Liver (tissue), 9 donors: Measurements from ENCODE around the gene PITHD1. TPM values are rescaled to one million over a fixed set of nuclear protein-coding genes. Genes with fewer than 3 reads are reported as not detected.

Experiments used
- DNase-seq: peaks from one replicate; pipeline ENCODE4 v3.0.0-alpha.2; 2017; ENCODE audit warnings: low spot score
- H3K27ac ChIP-seq, 2 donors: one replicate each; pipeline ENCODE4 v1.7.0; 2013; ENCODE audit warnings: inconsistent platforms in 2 of 2, low read length in 2 of 2, control low read depth in 1 of 2, low read depth in 1 of 2, mild to moderate bottlenecking in 1 of 2
- H3K27me3 ChIP-seq, 4 donors: one replicate each; pipeline versions ENCODE4 v1.6.1 to v1.7.0; 2013; ENCODE audit warnings: low read length in 3 of 4, inconsistent platforms in 1 of 4, mild to moderate bottlenecking in 1 of 4, moderate library complexity in 1 of 4; ENCODE audit not compliant: control insufficient read depth in 4 of 4, insufficient read depth in 4 of 4
- H3K36me3 ChIP-seq, 4 donors: one replicate each; pipeline versions ENCODE4 v1.6.1 to v1.7.0; 2013; ENCODE audit warnings: low read length in 3 of 4, mild to moderate bottlenecking in 3 of 4, low read depth in 1 of 4, moderate library complexity in 1 of 4; ENCODE audit not compliant: control insufficient read depth in 4 of 4, insufficient read depth in 3 of 4
- H3K4me1 ChIP-seq, 4 donors: one replicate each; pipeline versions ENCODE4 v1.6.1 to v1.7.0; 2013; ENCODE audit warnings: low read length in 3 of 4, mild to moderate bottlenecking in 3 of 4, moderate library complexity in 1 of 4; ENCODE audit not compliant: control insufficient read depth in 4 of 4, insufficient read depth in 4 of 4
- H3K4me3 ChIP-seq, 3 donors: one replicate each; pipeline versions ENCODE4 v1.6.1 to v1.7.0; 2013; ENCODE audit warnings: low read length in 3 of 3, control low read depth in 1 of 3, low read depth in 1 of 3, mild to moderate bottlenecking in 1 of 3
- H3K9ac ChIP-seq, 2 donors: one replicate each; pipeline ENCODE4 v1.7.0; 2013; ENCODE audit warnings: low read length in 2 of 2, mild to moderate bottlenecking in 2 of 2, moderate library complexity in 2 of 2, control low read depth in 1 of 2, low read depth in 1 of 2
- H3K9me3 ChIP-seq, 4 donors: one replicate each; pipeline versions ENCODE4 v1.6.1 to v1.7.0; 2013; ENCODE audit warnings: low read length in 3 of 4; ENCODE audit not compliant: control insufficient read depth in 4 of 4
- CTCF ChIP-seq: fragments of 150-350 bp; IDR thresholded peaks from 2 replicates; pipeline ENCODE4 v1.5.1; 2017; ENCODE audit warnings: improper control_type of control experiment, low read depth, low read length; ENCODE audit not compliant: missing input control
- EGR1 ChIP-seq, 2 donors: IDR thresholded peaks; 2 replicates each; pipeline ENCODE4 v1.6.1; 2016 to 2018; ENCODE audit warnings: antibody characterized with exemption in 2 of 2, low read depth in 2 of 2
- FOXA1 ChIP-seq: IDR thresholded peaks from 2 replicates; pipeline ENCODE4 v1.6.1; 2016; ENCODE audit warnings: antibody characterized with exemption
- FOXA2 ChIP-seq: IDR thresholded peaks from 2 replicates; pipeline ENCODE4 v1.6.1; 2016; ENCODE audit warnings: antibody characterized with exemption
- GABPA ChIP-seq, 2 donors: IDR thresholded peaks in 1 of 2; conservative IDR thresholded peaks in 1 of 2; 2 replicates each; pipeline ENCODE4 v1.6.1; 2016; ENCODE audit warnings: antibody characterized with exemption in 2 of 2, mild to moderate bottlenecking in 1 of 2, moderate library complexity in 1 of 2
- HNF4A ChIP-seq, 2 donors: conservative IDR thresholded peaks; 2 replicates each; pipeline ENCODE4 v1.6.1; 2016; ENCODE audit warnings: antibody characterized with exemption in 2 of 2, mild to moderate bottlenecking in 2 of 2
- HNF4G ChIP-seq: IDR thresholded peaks from 2 replicates; pipeline ENCODE4 v1.6.1; 2016; ENCODE audit warnings: antibody characterized with exemption
- JUND ChIP-seq, 2 donors: IDR thresholded peaks; 2 replicates each; pipeline ENCODE4 v1.6.1; 2016; ENCODE audit warnings: antibody characterized with exemption in 2 of 2
- NR2F2 ChIP-seq: IDR thresholded peaks from 2 replicates; pipeline ENCODE4 v1.6.1; 2016; ENCODE audit warnings: antibody characterized with exemption
- RAD21 ChIP-seq, 2 donors: IDR thresholded peaks; 2 replicates each; pipeline ENCODE4 v1.6.1; 2016; ENCODE audit warnings: antibody characterized with exemption in 2 of 2, mild to moderate bottlenecking in 2 of 2
- RXRA ChIP-seq, 2 donors: IDR thresholded peaks; 2 replicates each; pipeline ENCODE4 v1.6.1; 2017 to 2018; ENCODE audit warnings: antibody characterized with exemption in 2 of 2, mild to moderate bottlenecking in 1 of 2
- SP1 ChIP-seq: IDR thresholded peaks from 2 replicates; pipeline ENCODE4 v1.6.1; 2018; ENCODE audit warnings: antibody characterized with exemption, mild to moderate bottlenecking
- TAF1 ChIP-seq: conservative IDR thresholded peaks from 2 replicates; pipeline ENCODE4 v1.6.1; 2016; ENCODE audit warnings: antibody characterized with exemption, mild to moderate bottlenecking
- YY1 ChIP-seq: IDR thresholded peaks from 2 replicates; pipeline ENCODE4 v1.6.1; 2016; ENCODE audit warnings: antibody characterized with exemption, mild to moderate bottlenecking
- ZBTB33 ChIP-seq: IDR thresholded peaks from 2 replicates; pipeline ENCODE4 v1.6.1; 2016; ENCODE audit warnings: antibody characterized with exemption
- WGBS: extraction: QIAGEN DNeasy Blood & Tissue Kit; methylation state at CpG from one replicate; pipeline ENCODE4 v1.1.7; 2013; 5-methylcytosine and 5-hydroxymethylcytosine counted together
- polyA plus RNA-seq, 2 donors: library from polyadenylated mRNA; stranded (reverse) in 1 of 2; unstranded in 1 of 2; fragments of 200-250 nt in 1 of 2; fragments of >200 nt in 1 of 2; fragmentation: Nextera tagmentation in 1 of 2; extraction: Ambion mirVana in 1 of 2; gene quantifications; one replicate each; pipeline versions ENCODE4 v1.2.1 to v1.2.3, GENCODE V29; 2013 to 2015
- total RNA-seq, 2 donors: library from RNA; depleted of rRNA; stranded (reverse); fragments of >200 nt; gene quantifications; one replicate each; pipeline ENCODE4 v1.2.3, GENCODE V29; 2014
- TF ChIP-seq, protein P1 (sequence below): IDR thresholded peaks from 2 replicates; pipeline ENCODE4 v1.6.1; 2016; ENCODE audit warnings: antibody characterized with exemption
- TF ChIP-seq, protein P2 (sequence below): IDR thresholded peaks from 2 replicates; pipeline ENCODE4 v1.6.1; 2016; ENCODE audit warnings: antibody characterized with exemption, mild to moderate bottlenecking
- TF ChIP-seq, protein P3 (sequence below): IDR thresholded peaks from 2 replicates; pipeline ENCODE4 v1.6.1; 2016; ENCODE audit warnings: antibody characterized with exemption
- donor health status: healthy.
- donor health status: healthy.
- donor health status: healthy.
- donor health status: healthy.
- donor health status: healthy.

The PITHD1 gene
- total and polyA plus RNA-seq, 4 donors = 17.1 to 86.4 (median 24.8) TPM

DNA sequence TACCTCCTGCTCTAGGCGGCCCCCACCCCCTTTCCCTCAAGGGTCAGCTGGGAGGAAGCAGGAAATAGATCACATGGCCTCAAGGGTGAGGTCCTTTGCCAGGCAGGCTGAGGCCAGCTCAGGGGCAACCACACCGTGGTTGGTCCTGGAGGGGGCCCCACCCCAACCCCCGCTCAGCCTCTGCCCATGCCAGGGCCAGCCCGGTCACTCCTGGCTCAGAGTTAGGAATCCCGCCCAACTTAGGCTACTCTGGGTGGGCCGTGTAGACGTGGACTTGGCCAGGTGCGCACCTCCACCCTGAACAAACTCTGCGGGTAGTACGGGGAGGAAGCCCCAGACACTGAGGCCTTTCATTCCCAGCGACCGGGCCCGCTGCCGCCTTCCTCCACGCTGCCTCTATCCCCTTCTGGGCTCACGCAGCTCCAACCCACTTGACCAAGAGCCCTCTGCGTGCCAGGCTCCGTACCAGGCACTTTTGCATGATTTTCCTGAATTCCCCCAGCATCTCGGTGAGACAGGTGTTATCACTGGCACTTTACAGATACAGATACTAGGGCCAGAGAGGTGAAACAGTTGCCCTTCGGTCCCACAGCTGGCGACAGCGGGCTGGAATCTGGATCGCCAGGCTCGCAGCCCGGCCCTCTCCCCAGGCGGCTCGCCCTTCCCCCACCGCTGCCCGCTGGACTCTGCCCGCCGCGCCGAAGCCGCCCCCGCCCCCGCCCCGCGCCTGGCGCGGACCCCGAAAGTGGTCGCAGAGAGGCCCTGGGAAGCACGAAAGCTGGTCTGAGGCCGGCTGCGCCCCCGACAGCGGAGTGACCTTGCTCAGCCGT, 21.6 kb downstream of the PITHD1 start:
- WGBS = 3% methylated on average over 48 of the region's 48 CpGs
- H3K36me3 ChIP-seq = peaks cover 2 to 27% (median 10%) of the 10 kb centered on the region in 4 donors
- H3K4me1 ChIP-seq = peaks cover 12 to 50% (median 41%) of the 10 kb centered on the region in 4 donors
- peak overlapping the region; percentile 80 to 91 (median 80) for H3K4me3 ChIP-seq
- peak; percentile 45 for TF ChIP-seq HNF4G
- TF ChIP-seq, protein P1, sequence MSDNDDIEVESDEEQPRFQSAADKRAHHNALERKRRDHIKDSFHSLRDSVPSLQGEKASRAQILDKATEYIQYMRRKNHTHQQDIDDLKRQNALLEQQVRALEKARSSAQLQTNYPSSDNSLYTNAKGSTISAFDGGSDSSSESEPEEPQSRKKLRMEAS = no peak
- TF ChIP-seq YY1 = peak; percentile 33
- no peak for TF ChIP-seq FOXA1
- TF ChIP-seq JUND (IDR thresholded peaks at IDR 0.05) = no peak
- TF ChIP-seq, protein P2, sequence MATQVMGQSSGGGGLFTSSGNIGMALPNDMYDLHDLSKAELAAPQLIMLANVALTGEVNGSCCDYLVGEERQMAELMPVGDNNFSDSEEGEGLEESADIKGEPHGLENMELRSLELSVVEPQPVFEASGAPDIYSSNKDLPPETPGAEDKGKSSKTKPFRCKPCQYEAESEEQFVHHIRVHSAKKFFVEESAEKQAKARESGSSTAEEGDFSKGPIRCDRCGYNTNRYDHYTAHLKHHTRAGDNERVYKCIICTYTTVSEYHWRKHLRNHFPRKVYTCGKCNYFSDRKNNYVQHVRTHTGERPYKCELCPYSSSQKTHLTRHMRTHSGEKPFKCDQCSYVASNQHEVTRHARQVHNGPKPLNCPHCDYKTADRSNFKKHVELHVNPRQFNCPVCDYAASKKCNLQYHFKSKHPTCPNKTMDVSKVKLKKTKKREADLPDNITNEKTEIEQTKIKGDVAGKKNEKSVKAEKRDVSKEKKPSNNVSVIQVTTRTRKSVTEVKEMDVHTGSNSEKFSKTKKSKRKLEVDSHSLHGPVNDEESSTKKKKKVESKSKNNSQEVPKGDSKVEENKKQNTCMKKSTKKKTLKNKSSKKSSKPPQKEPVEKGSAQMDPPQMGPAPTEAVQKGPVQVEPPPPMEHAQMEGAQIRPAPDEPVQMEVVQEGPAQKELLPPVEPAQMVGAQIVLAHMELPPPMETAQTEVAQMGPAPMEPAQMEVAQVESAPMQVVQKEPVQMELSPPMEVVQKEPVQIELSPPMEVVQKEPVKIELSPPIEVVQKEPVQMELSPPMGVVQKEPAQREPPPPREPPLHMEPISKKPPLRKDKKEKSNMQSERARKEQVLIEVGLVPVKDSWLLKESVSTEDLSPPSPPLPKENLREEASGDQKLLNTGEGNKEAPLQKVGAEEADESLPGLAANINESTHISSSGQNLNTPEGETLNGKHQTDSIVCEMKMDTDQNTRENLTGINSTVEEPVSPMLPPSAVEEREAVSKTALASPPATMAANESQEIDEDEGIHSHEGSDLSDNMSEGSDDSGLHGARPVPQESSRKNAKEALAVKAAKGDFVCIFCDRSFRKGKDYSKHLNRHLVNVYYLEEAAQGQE = peak; percentile 19
- TF ChIP-seq ZBTB33 = no peak
- TF ChIP-seq FOXA2 = no peak
- TF ChIP-seq, protein P3, sequence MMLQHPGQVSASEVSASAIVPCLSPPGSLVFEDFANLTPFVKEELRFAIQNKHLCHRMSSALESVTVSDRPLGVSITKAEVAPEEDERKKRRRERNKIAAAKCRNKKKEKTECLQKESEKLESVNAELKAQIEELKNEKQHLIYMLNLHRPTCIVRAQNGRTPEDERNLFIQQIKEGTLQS = no peak
- no peak for TF ChIP-seq GABPA (IDR thresholded peaks at IDR 0.05 in 1 of 2, conservative IDR thresholded peaks at IDR 0.05 in 1 of 2)
- peak; percentile 3 to 57 for TF ChIP-seq EGR1 (IDR thresholded peaks at IDR 0.05; ENCODE audit: low read depth in 2 of 2)
- peak in 1 of 2 donors; percentile 17 for TF ChIP-seq RAD21 (IDR thresholded peaks at IDR 0.05)
- TF ChIP-seq TAF1 = no peak
- peak; percentile 63 for TF ChIP-seq SP1
- TF ChIP-seq CTCF = no peak
- TF ChIP-seq HNF4A (conservative IDR thresholded peaks at IDR 0.05) = peak; percentile 71 to 75
- TF ChIP-seq RXRA (IDR thresholded peaks at IDR 0.05) = no peak
- TF ChIP-seq NR2F2 = no peak
- peak; percentile 70 for DNase-seq
- peak overlapping the region; percentile 99 to 100 for H3K27ac ChIP-seq
- H3K9ac ChIP-seq = peak overlapping the region; percentile 62 to 96
- H3K9me3 ChIP-seq = no peaks in the 10 kb centered on the region
- no peaks in the 10 kb centered on the region for H3K27me3 ChIP-seq
